GM12878 (cell line): ENCODE results near the gene SLC9C2. TPM values are rescaled to one million over a fixed set of nuclear protein-coding genes. Genes with fewer than 3 reads are reported as not detected.
A peak's percentile ranks its signal among the peaks of the same experiment; 100 is the strongest.

ENCODE experiments used
- CHD2 ChIP-seq: IDR thresholded peaks from 2 replicates; pipeline ENCODE4 v1.6.1; 2011; ENCODE audit warnings: low read depth, low read length, improper control_type of control experiment, borderline replicate concordance
- CREB1 ChIP-seq: IDR thresholded peaks from 2 replicates; pipeline ENCODE4 v1.6.1; 2012; ENCODE audit warnings: low read depth, mild to moderate bottlenecking, inconsistent platforms
- CUX1 ChIP-seq: IDR thresholded peaks from 2 replicates; pipeline ENCODE4 v1.6.1; 2012; ENCODE audit warnings: improper control_type of control experiment, low read depth, low read length; ENCODE audit not compliant: insufficient replicate concordance
- EGR1 ChIP-seq, 2 experiments: IDR thresholded peaks; 1 replicate in 1 of 2; 2 replicates in 1 of 2; pipeline ENCODE4 v1.6.1; 2011 to 2012; ENCODE audit warnings: low read depth in 2 of 2, low read length in 2 of 2, borderline replicate concordance in 1 of 2, mild to moderate bottlenecking in 1 of 2, moderate library complexity in 1 of 2
- EP300 ChIP-seq, 2 experiments: fragments of 150-350 bp in 1 of 2; IDR thresholded peaks; 2 replicates each; pipeline ENCODE4 v1.6.1; 2011 to 2012; ENCODE audit warnings: low read depth in 2 of 2, low read length in 2 of 2, borderline replicate concordance in 1 of 2, improper control_type of control experiment in 1 of 2, inconsistent platforms in 1 of 2; ENCODE audit not compliant: control insufficient read depth in 1 of 2
- IKZF2 ChIP-seq, 2 experiments: fragments of 450-650 bp; IDR thresholded peaks; 2 replicates each; pipeline ENCODE4 v1.6.1; 2017; ENCODE audit warnings: mild to moderate bottlenecking in 2 of 2, moderate library complexity in 2 of 2
- KDM1A ChIP-seq: fragments of 200-600 bp; sonication (generic); IDR thresholded peaks from 2 replicates; pipeline ENCODE4 v1.6.1; 2016; ENCODE audit warnings: borderline replicate concordance
- RELA ChIP-seq: fragments of 450-650 bp; IDR thresholded peaks from 2 replicates; pipeline ENCODE4 v1.8.0; 2014; ENCODE audit warnings: borderline replicate concordance; ENCODE audit not compliant: partially characterized antibody
- RFX5 ChIP-seq: IDR thresholded peaks from 2 replicates; pipeline ENCODE4 v1.6.1; 2011; ENCODE audit warnings: low read depth, low read length, improper control_type of control experiment
- SRF ChIP-seq, 2 experiments: IDR thresholded peaks; 2 replicates each; pipeline ENCODE4 v1.6.1; 2011; ENCODE audit warnings: low read depth in 2 of 2, low read length in 2 of 2, mild to moderate bottlenecking in 1 of 2, moderate library complexity in 1 of 2
- STAT1 ChIP-seq: fragments of 450-650 bp; conservative IDR thresholded peaks from 2 replicates; pipeline ENCODE4 v1.6.1; 2014; ENCODE audit warnings: antibody characterized with exemption, mild to moderate bottlenecking
- TAF1 ChIP-seq: IDR thresholded peaks from 2 replicates; pipeline ENCODE4 v1.6.1; 2011; ENCODE audit warnings: mild to moderate bottlenecking, low read depth, low read length, borderline replicate concordance
- TARDBP ChIP-seq: IDR thresholded peaks from 2 replicates; pipeline ENCODE4 v1.6.1; 2016; ENCODE audit warnings: borderline replicate concordance
- TBL1XR1 ChIP-seq: IDR thresholded peaks from 2 replicates; pipeline ENCODE4 v1.6.1; 2012; ENCODE audit warnings: low read depth, low read length, improper control_type of control experiment
- TCF12 ChIP-seq: IDR thresholded peaks from 2 replicates; pipeline ENCODE4 v1.6.1; 2011; ENCODE audit warnings: low read depth, mild to moderate bottlenecking, low read length
- TCF3 ChIP-seq: IDR thresholded peaks from 2 replicates; pipeline ENCODE4 v1.6.1; 2012; ENCODE audit warnings: low read depth, mild to moderate bottlenecking, low read length, borderline replicate concordance; ENCODE audit not compliant: insufficient read depth
- YBX1 ChIP-seq: fragments of 450-650 bp; IDR thresholded peaks from 2 replicates; pipeline ENCODE4 v1.6.1; 2016; ENCODE audit warnings: antibody characterized with exemption
- ZBTB33 ChIP-seq: fragments of 450-650 bp; IDR thresholded peaks from 2 replicates; pipeline ENCODE4 v1.6.1; 2017; ENCODE audit warnings: mild to moderate bottlenecking
- polyA plus RNA-seq, 11 experiments: library from polyadenylated mRNA; depleted of rRNA in 4 of 11; unstranded in 6 of 11; stranded (reverse) in 5 of 11; fragments of >200 nt; fragmentation: Nextera tagmentation in 4 of 11; fragmentation: Illumina TruSeq in 1 of 11; extraction: Ambion mirVana in 4 of 11; extraction: Trizol in 1 of 11; gene quantifications; 1 replicate in 1 of 11; 2 replicates in 10 of 11; pipeline versions ENCODE4 v1.2.1 to v1.2.3, GENCODE V29; 2011 to 2016; ENCODE audit warnings: inconsistent platforms in 2 of 11, missing spikeins in 2 of 11, low read depth in 1 of 11
- total RNA-seq, 4 experiments: library from RNA; depleted of rRNA in 3 of 4; stranded (reverse); fragments of >200 nt in 3 of 4; fragmentation: Illumina TruSeq in 1 of 4; extraction: Trizol in 1 of 4; gene quantifications; 2 replicates each; pipeline versions ENCODE4 v1.2.1 to v1.2.3, GENCODE V29; 2013 to 2021
- TF ChIP-seq, protein P1 (sequence below): fragments of 450-650 bp; IDR thresholded peaks from 2 replicates; pipeline ENCODE4 v1.6.1; 2016; ENCODE audit warnings: mild to moderate bottlenecking

The SLC9C2 gene
- total and polyA plus RNA-seq, 10 of the 15 experiments (the other 5 are each of a cell fraction or from before 2014, with no cell fraction given), result not detected

DNA sequence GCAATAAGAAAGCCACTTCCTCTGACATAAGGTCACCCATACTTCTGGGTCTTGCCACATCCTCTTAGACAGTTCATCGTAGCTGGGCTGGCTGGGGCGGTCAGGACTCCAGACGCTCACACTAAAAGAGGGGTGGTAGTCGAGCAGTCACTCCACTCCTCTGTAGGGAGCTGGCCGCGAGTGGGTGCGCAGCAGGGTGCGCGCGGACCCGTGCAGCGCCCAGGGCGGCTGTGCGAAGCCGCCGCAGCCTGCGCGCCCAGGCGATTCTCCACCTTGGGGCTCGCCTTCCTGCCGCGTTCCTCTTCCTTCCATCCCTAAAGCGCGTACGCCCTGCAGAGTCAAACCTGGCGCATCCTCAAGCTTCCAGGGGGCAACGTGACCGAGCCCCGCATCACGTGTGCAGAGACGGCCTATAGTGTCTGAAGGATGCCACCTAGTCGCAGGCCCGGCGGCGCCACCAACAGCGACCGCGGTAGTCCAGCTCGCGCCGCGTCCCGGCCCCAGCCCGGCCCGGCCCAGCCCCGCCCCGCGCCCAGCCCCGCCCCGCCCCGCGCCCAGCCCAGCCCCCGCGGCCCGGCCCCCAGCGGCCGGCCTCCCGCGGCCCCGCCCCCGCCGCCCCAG, 126.1 kb downstream of the SLC9C2 start (continued):
- TF ChIP-seq, protein P1, sequence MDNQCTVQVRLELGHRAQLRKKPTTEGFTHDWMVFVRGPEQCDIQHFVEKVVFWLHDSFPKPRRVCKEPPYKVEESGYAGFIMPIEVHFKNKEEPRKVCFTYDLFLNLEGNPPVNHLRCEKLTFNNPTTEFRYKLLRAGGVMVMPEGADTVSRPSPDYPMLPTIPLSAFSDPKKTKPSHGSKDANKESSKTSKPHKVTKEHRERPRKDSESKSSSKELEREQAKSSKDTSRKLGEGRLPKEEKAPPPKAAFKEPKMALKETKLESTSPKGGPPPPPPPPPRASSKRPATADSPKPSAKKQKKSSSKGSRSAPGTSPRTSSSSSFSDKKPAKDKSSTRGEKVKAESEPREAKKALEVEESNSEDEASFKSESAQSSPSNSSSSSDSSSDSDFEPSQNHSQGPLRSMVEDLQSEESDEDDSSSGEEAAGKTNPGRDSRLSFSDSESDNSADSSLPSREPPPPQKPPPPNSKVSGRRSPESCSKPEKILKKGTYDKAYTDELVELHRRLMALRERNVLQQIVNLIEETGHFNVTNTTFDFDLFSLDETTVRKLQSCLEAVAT, result no peak
- no peak for TF ChIP-seq RFX5
- 0 out of 2 replicates have a peak, but pooled peaks have one; percentile 21 for TF ChIP-seq TAF1
- peak; percentile 81 for TF ChIP-seq CREB1
- TF ChIP-seq RELA, result peak; percentile 59
- TF ChIP-seq YBX1, result no peak
- TF ChIP-seq TCF3, result no peak
- TF ChIP-seq CUX1, result no peak
- TF ChIP-seq CHD2, result no peak; the same call in 1 of the 2 replicates
- TF ChIP-seq STAT1, result no peak
- no peak for TF ChIP-seq KDM1A
- no peak for TF ChIP-seq EP300 (IDR thresholded peaks at IDR 0.05; ENCODE audit: borderline replicate concordance in 1 of 2, control insufficient read depth in 1 of 2, low read depth in 2 of 2, low read length in 2 of 2)
- no peak for TF ChIP-seq SRF (IDR thresholded peaks at IDR 0.05; ENCODE audit: low read depth in 2 of 2, low read length in 2 of 2)
- TF ChIP-seq TBL1XR1, result no peak
- TF ChIP-seq EGR1 (IDR thresholded peaks at IDR 0.05; ENCODE audit: borderline replicate concordance in 1 of 2, low read depth in 2 of 2, low read length in 2 of 2), result no peak
- no peak for TF ChIP-seq TARDBP
- no peak for TF ChIP-seq ZBTB33
- TF ChIP-seq IKZF2 (IDR thresholded peaks at IDR 0.05), result 0 out of 4 replicates have a peak, but pooled peaks of 1 of the 2 experiments have one; percentile 39
- TF ChIP-seq TCF12, result no peak
